Fibroblast of lung (primary cell): ENCODE data around the gene ANKRD22. TPM values are rescaled to one million over a fixed set of nuclear protein-coding genes. Genes with fewer than 3 reads are reported as not detected.
A peak's percentile ranks its signal among the peaks of the same experiment; 100 is the strongest.

Source experiments
- DNase-seq, 2 donors: peaks; one replicate each; pipeline versions ENCODE4 v3.0.0 to v3.0.0-alpha.2; 2010; ENCODE audit warnings: low read depth in 2 of 2
- H2AFZ ChIP-seq: 2 replicates; pipeline ENCODE4 v1.5.1; 2012; ENCODE audit warnings: low read length, control low read depth, inconsistent platforms
- H3K27ac ChIP-seq: 2 replicates; pipeline ENCODE4 v1.5.1; 2011; ENCODE audit warnings: low read length, control low read depth; ENCODE audit not compliant: insufficient read depth
- H3K27me3 ChIP-seq: 2 replicates; pipeline ENCODE4 v1.5.1; 2011; ENCODE audit warnings: mild to moderate bottlenecking, low read length; ENCODE audit not compliant: control insufficient read depth, insufficient read depth
- H3K36me3 ChIP-seq: 2 replicates; pipeline ENCODE4 v1.5.1; 2011; ENCODE audit warnings: low read length; ENCODE audit not compliant: control insufficient read depth, insufficient read depth
- H3K4me1 ChIP-seq: 2 replicates; pipeline ENCODE4 v1.5.1; 2011; ENCODE audit warnings: low read length; ENCODE audit not compliant: control insufficient read depth, insufficient read depth; ENCODE audit errors: extremely low read depth
- H3K4me2 ChIP-seq: 2 replicates; pipeline ENCODE4 v1.5.1; 2011; ENCODE audit warnings: low read length, control low read depth; ENCODE audit not compliant: insufficient read depth; ENCODE audit errors: extremely low read depth
- H3K4me3 ChIP-seq, 4 experiments: fragments of 200-600 bp in 1 of 4; sonication (generic) in 1 of 4; replicated peaks in 1 of 4; 2 replicates each; pipeline ENCODE4 v1.5.1; 2011 to 2016; ENCODE audit warnings: low read length in 4 of 4, low read depth in 3 of 4, mild to moderate bottlenecking in 3 of 4, control low read depth in 2 of 4, inconsistent platforms in 1 of 4, mixed read lengths in 1 of 4; ENCODE audit not compliant: insufficient read depth in 1 of 4; ENCODE audit errors: control extremely low read depth in 1 of 4
- H3K79me2 ChIP-seq: 2 replicates; pipeline ENCODE4 v1.5.1; 2012; ENCODE audit warnings: mild to moderate bottlenecking, low read length, inconsistent platforms; ENCODE audit not compliant: control insufficient read depth, insufficient read depth
- H3K9ac ChIP-seq: 2 replicates; pipeline ENCODE4 v1.5.1; 2011; ENCODE audit warnings: mild to moderate bottlenecking, low read length, control low read depth; ENCODE audit not compliant: insufficient read depth
- H3K9me3 ChIP-seq: 2 replicates; pipeline ENCODE4 v1.5.1; 2012; ENCODE audit warnings: low read depth, low read length; ENCODE audit not compliant: control insufficient read depth, insufficient read depth
- H4K20me1 ChIP-seq: 2 replicates; pipeline ENCODE4 v1.5.1; 2011; ENCODE audit warnings: low read length; ENCODE audit not compliant: control insufficient read depth, insufficient read depth; ENCODE audit errors: extremely low read depth
- EZH2 ChIP-seq: IDR thresholded peaks from 2 replicates; pipeline ENCODE4 v1.5.1; 2012; ENCODE audit warnings: low read length, control low read depth, mild to moderate bottlenecking; ENCODE audit errors: missing control alignments
- polyA plus RNA-seq, 2 donors: library from polyadenylated mRNA; depleted of rRNA in 1 of 2; stranded (reverse) in 1 of 2; unstranded in 1 of 2; fragments of >200 nt; gene quantifications; 2 replicates each; pipeline ENCODE4 v1.2.1, GENCODE V29; 2011 to 2012; ENCODE audit warnings: missing spikeins in 1 of 2
- total RNA-seq: library from RNA; depleted of rRNA; stranded (reverse); fragments of >200 nt; gene quantifications from 2 replicates; pipeline ENCODE4 v1.2.1, GENCODE V29; 2014
- TF ChIP-seq, protein P1 (sequence below), 2 donors: IDR thresholded peaks in 1 of 2; conservative IDR thresholded peaks in 1 of 2; 1 replicate in 1 of 2; 2 replicates in 1 of 2; pipeline ENCODE4 v1.5.1; 2011 to 2012; ENCODE audit warnings: low read length in 2 of 2, control low read depth in 1 of 2, inconsistent platforms in 1 of 2, low read depth in 1 of 2, mild to moderate bottlenecking in 1 of 2

Gene ANKRD22
- total and polyA plus RNA-seq, 2 donors (not counting 1 experiment from before 2014, with no cell fraction given), result 0.17 TPM; not detected in 1

- H2AFZ ChIP-seq, result no peak overlapping the region
- no peaks in the 10 kb centered on the region for H3K27me3 ChIP-seq
- H3K4me3 ChIP-seq, result no peak overlapping the region
- peak in 1 of 2 donors; percentile 42 for DNase-seq
- H3K4me2 ChIP-seq, result peak overlapping the region; percentile 59
- H3K79me2 ChIP-seq, result peaks cover 87% of the 10 kb centered on the region
- no peaks in the 10 kb centered on the region for H4K20me1 ChIP-seq
- TF ChIP-seq EZH2, result no peak
- TF ChIP-seq, protein P1, sequence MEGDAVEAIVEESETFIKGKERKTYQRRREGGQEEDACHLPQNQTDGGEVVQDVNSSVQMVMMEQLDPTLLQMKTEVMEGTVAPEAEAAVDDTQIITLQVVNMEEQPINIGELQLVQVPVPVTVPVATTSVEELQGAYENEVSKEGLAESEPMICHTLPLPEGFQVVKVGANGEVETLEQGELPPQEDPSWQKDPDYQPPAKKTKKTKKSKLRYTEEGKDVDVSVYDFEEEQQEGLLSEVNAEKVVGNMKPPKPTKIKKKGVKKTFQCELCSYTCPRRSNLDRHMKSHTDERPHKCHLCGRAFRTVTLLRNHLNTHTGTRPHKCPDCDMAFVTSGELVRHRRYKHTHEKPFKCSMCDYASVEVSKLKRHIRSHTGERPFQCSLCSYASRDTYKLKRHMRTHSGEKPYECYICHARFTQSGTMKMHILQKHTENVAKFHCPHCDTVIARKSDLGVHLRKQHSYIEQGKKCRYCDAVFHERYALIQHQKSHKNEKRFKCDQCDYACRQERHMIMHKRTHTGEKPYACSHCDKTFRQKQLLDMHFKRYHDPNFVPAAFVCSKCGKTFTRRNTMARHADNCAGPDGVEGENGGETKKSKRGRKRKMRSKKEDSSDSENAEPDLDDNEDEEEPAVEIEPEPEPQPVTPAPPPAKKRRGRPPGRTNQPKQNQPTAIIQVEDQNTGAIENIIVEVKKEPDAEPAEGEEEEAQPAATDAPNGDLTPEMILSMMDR (conservative IDR thresholded peaks at IDR 0.05 in 1 of 2, IDR thresholded peaks at IDR 0.05 in 1 of 2; ENCODE audit: low read depth in 1 of 2, low read length in 2 of 2), result no peak
- no peak overlapping the region for H3K9ac ChIP-seq
- H3K36me3 ChIP-seq, result no peaks in the 10 kb centered on the region
- no peaks in the 10 kb centered on the region for H3K9me3 ChIP-seq
- no peak overlapping the region for H3K27ac ChIP-seq
- peaks cover 55% of the 10 kb centered on the region for H3K4me1 ChIP-seq
Observed at GRCh38 chr10:88890681-88891381, 39.2 kb upstream of the ANKRD22 start.

DNA sequence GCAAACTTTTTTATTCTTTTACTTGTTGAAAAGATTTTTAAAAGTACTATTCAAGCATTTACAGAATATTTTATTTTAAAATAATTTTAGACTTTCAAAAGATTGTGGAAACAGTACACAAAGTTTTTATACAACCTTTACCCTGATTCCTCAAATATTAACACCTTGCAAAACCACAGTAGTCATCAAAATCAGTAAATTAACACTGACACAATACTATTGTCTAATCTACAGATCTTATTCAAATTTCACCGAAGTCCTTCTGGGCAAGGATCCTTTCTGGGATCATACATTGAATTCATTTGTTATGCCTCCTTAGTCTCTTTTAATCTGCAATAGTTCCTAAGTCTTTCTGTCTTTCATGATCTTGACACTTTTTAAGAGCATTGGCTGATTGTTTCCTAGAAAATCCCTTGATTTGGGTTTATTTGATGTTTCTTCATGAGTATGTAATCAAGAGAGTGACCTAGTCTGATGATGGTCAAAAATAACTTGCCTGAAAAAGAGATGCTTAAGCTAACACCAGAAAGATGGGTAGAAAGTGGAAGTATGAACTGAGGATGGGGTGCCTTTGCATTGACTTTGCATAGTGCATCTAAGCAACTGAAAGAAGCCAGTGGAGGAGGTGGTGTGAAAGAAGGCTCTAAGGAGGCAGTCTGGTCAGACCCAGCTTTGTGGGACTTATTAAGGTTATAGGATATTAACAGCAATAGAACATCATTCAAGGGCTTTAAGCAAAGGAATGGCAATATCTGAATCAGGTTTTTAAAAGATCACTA, 38.1 kb upstream of the ANKRD22 start:
- TF ChIP-seq, protein P1 (conservative IDR thresholded peaks at IDR 0.05 in 1 of 2, IDR thresholded peaks at IDR 0.05 in 1 of 2; ENCODE audit: low read depth in 1 of 2, low read length in 2 of 2), result no peak
- no peak for TF ChIP-seq EZH2
- Histone ChIP-seq H3K27me3 (no peaks in the 10 kb centered on the region), H3K9ac (no peak overlapping the region), H2AFZ (no peak overlapping the region), H3K79me2 (peaks cover 87% of the 10 kb centered on the region), H3K4me2 (peak overlapping the region; percentile 0), H3K9me3 (no peaks in the 10 kb centered on the region), H3K27ac (no peak overlapping the region), H3K4me1 (peaks cover 49% of the 10 kb centered on the region), H3K4me3 (no peak overlapping the region), H3K36me3 (no peaks in the 10 kb centered on the region), H4K20me1 (no peaks in the 10 kb centered on the region)
- DNase-seq, result no peak

DNA sequence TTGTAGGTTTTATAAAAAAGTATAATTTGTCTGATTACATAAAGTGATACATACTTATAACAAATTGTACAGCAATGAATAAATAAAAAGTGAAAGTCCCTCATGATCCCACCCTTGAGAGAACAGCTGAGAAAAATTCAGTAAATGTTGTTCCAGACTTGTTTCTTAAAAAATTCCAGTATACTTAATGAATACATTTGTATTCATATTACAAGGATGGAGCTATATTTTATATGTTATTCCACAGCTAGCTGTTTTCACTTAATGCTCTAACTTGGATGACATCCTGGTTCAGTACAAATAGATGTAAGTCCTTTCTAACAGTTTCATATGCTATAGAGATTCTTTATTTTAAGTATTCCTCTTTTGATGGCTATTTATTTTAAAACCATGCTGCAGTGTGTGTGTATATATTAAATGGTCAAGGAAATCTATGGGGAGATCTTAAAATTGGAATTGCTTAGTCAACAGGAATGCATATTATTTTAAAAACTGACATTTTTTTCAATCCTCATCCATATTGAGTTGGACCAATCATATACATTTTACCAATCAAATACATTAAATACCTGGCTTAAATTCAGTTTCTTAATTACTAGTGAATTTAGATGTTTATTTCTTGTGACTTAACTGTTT, 37.3 kb upstream of the ANKRD22 start:
- H3K27me3 ChIP-seq, result no peaks in the 10 kb centered on the region
- no peak overlapping the region for H3K4me3 ChIP-seq
- TF ChIP-seq, protein P1 (conservative IDR thresholded peaks at IDR 0.05 in 1 of 2, IDR thresholded peaks at IDR 0.05 in 1 of 2; ENCODE audit: low read depth in 1 of 2, low read length in 2 of 2), result no peak
- TF ChIP-seq EZH2, result no peak
- H2AFZ ChIP-seq, result no peak overlapping the region
- no peak for DNase-seq
- no peak overlapping the region for H3K27ac ChIP-seq
- peaks cover 87% of the 10 kb centered on the region for H3K79me2 ChIP-seq
- no peaks in the 10 kb centered on the region for H3K9me3 ChIP-seq
- no peaks in the 10 kb centered on the region for H3K36me3 ChIP-seq
- H4K20me1 ChIP-seq, result no peaks in the 10 kb centered on the region
- peaks cover 52% of the 10 kb centered on the region for H3K4me1 ChIP-seq
- H3K4me2 ChIP-seq, result peak overlapping the region; percentile 32
- no peak overlapping the region for H3K9ac ChIP-seq
